ENCODE measurements around the gene ZNF543. TPM values are rescaled to one million over a fixed set of nuclear protein-coding genes. Genes with fewer than 3 reads are reported as not detected.
"Not testable (repeated sequence)": the region's sequence is repeated elsewhere in the genome, so short reads cannot be mapped to it uniquely, and the experiment has no call there.

Gene ZNF543
- total RNA-seq, 1 experiment from 2014 or later = 8.4 TPM

DNA sequence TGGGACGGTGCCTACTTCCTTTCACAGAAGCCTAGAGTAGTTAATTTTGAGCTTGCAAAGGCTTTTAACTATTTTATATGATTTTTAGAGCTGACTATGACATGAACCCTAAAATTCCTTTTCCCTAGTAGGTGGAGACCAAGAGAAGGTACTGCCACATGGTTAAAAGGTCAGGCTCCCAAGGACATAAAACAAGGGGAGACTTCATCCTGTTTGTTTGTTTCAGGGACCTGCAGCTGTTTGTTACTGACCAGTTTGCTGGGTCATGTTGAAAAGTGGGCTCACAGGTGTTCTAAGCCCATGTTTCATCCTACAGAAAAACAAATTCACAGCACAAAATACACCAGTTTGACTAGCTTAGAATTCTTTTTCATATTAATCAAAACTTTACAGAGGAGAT is 43.8 kb upstream of the ZNF543 start:
- Histone ChIP-seq H3K27ac (ENCODE audit: insufficient read length, low read depth, low read length) (no peak overlapping the region), H3K4me2 (ENCODE audit: insufficient read depth, insufficient read length, low read length) (no peak overlapping the region), H3K23me2 (ENCODE audit: insufficient read length, low read depth, low read length, poor library complexity, severe bottlenecking) (peaks cover 4% of the 10 kb centered on the region), H2BK12ac (ENCODE audit: insufficient read length, low read depth, low read length) (no peak overlapping the region), H3K79me2 (ENCODE audit: insufficient read depth, low read length) (peaks cover 7% of the 10 kb centered on the region; the same call in 1 of the 2 replicates), H4K5ac (ENCODE audit: insufficient read length, low read depth, low read length) (no peak overlapping the region), H3K4me1 (ENCODE audit: insufficient read depth, low read length) (no peaks in the 10 kb centered on the region), H3K79me1 (ENCODE audit: insufficient read depth, low read depth, low read length, poor library complexity, severe bottlenecking) (no peaks in the 10 kb centered on the region), H3K9me3 (ENCODE audit: control insufficient read depth, low read depth, low read length) (no peaks in the 10 kb centered on the region), H3K18ac (ENCODE audit: insufficient read length, low read depth, low read length) (no peak overlapping the region), H4K8ac (replicated peaks; ENCODE audit: insufficient read length, low read depth, low read length) (no peak overlapping the region), H2AFZ (ENCODE audit: low read length) (no peak overlapping the region), H4K91ac (ENCODE audit: insufficient read length, low read depth, low read length) (no peak overlapping the region), H2BK5ac (ENCODE audit: insufficient read length, low read length) (no peak overlapping the region), H4K20me1 (ENCODE audit: control insufficient read depth, insufficient read depth, insufficient read length) (no peaks in the 10 kb centered on the region), H2BK120ac (ENCODE audit: low read depth, low read length, poor library complexity, severe bottlenecking) (no peak overlapping the region), H3K14ac (ENCODE audit: insufficient read depth, low read length) (no peak overlapping the region), H3K4ac (ENCODE audit: low read depth, low read length) (no peak overlapping the region), H3K27me3 (ENCODE audit: insufficient read depth, low read length) (no peaks in the 10 kb centered on the region), H2BK20ac (ENCODE audit: low read depth, low read length, poor library complexity, severe bottlenecking) (no peak overlapping the region), H3K9ac (ENCODE audit: extremely low read depth, insufficient read length, low read length) (no peak overlapping the region), H2BK15ac (ENCODE audit: low read depth, low read length) (no peak overlapping the region), H3T11ph (ENCODE audit: low read length) (no peak overlapping the region), H2AK5ac (ENCODE audit: insufficient read length, low read length) (no peak overlapping the region), H3K56ac (ENCODE audit: insufficient read length, low read depth, low read length) (no peak overlapping the region), H3K23ac (ENCODE audit: insufficient read length, low read depth, low read length) (no peak overlapping the region)
- DNase-seq = no peak
- WGBS (ENCODE audit: extremely low coverage, insufficient read length, low lambda C conversion rate) = no CpG with 5 or more reads among the region's 1 CpG
- Mint-ChIP-seq H3K36me3 (ENCODE audit: insufficient read depth in 1 of 3, low read depth in 3 of 3) (peaks cover 6 to 9% (median 8%) of the 10 kb centered on the region in 3 experiments; a peak in 6 of 7 replicates), H3K4me1 (peaks cover 7 to 8% of the 10 kb centered on the region in 2 experiments), H3K9me3 (peaks cover 2 to 3% of the 10 kb centered on the region in 2 experiments; a peak in 2 of 5 replicates), H3K27me3 (ENCODE audit: low read depth) (peaks cover 2% of the 10 kb centered on the region), H3K4me3 (no peak overlapping the region), H3K27ac (no peak overlapping the region)
- TF ChIP-seq, protein P1, sequence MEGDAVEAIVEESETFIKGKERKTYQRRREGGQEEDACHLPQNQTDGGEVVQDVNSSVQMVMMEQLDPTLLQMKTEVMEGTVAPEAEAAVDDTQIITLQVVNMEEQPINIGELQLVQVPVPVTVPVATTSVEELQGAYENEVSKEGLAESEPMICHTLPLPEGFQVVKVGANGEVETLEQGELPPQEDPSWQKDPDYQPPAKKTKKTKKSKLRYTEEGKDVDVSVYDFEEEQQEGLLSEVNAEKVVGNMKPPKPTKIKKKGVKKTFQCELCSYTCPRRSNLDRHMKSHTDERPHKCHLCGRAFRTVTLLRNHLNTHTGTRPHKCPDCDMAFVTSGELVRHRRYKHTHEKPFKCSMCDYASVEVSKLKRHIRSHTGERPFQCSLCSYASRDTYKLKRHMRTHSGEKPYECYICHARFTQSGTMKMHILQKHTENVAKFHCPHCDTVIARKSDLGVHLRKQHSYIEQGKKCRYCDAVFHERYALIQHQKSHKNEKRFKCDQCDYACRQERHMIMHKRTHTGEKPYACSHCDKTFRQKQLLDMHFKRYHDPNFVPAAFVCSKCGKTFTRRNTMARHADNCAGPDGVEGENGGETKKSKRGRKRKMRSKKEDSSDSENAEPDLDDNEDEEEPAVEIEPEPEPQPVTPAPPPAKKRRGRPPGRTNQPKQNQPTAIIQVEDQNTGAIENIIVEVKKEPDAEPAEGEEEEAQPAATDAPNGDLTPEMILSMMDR (conservative IDR thresholded peaks at IDR 0.05) = no peak

DNA sequence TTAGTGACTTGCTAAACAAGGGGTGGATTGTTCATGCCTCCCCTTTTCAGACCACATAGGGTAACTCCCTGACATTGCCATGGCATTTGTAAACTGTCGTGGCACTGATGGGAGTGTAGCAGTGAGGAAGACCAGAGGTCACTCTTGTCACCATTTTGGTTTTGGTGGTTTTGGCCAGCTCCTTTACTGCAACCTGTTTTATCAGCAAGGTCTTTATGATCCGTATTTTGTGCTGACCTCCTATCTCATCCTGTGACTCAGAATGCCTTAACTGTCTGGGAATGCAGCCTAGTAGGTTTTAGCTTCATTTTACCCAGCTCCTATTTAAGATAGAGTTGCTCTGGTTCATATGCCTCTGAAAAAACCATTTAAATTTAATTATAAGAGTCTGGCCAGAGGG is 41.8 kb upstream of the ZNF543 start:
- H3K79me2 ChIP-seq (ENCODE audit: insufficient read depth, low read length) = peaks cover 24% of the 10 kb centered on the region; the same call in 1 of the 2 replicates
- WGBS (ENCODE audit: extremely low coverage, insufficient read length, low lambda C conversion rate) = no CpG with 5 or more reads among the region's 2 CpGs
- H3K79me1 ChIP-seq (ENCODE audit: insufficient read depth, low read depth, low read length, poor library complexity, severe bottlenecking); DNase-seq; H3K4me3 Mint-ChIP-seq; H4K20me1 ChIP-seq (ENCODE audit: control insufficient read depth, insufficient read depth, insufficient read length); H3K14ac ChIP-seq (ENCODE audit: insufficient read depth, low read length); H3K4me2 ChIP-seq (ENCODE audit: insufficient read depth, insufficient read length, low read length); H3K9me3 Mint-ChIP-seq; H3T11ph ChIP-seq (ENCODE audit: low read length); H2AFZ ChIP-seq (ENCODE audit: low read length); H3K27ac Mint-ChIP-seq; H3K27me3 Mint-ChIP-seq (ENCODE audit: low read depth); H3K18ac ChIP-seq (ENCODE audit: insufficient read length, low read depth, low read length); H2BK120ac ChIP-seq (ENCODE audit: low read depth, low read length, poor library complexity, severe bottlenecking); H3K23ac ChIP-seq (ENCODE audit: insufficient read length, low read depth, low read length); H3K9me3 ChIP-seq (ENCODE audit: control insufficient read depth, low read depth, low read length); H4K5ac ChIP-seq (ENCODE audit: insufficient read length, low read depth, low read length); H3K56ac ChIP-seq (ENCODE audit: insufficient read length, low read depth, low read length); H3K23me2 ChIP-seq (ENCODE audit: insufficient read length, low read depth, low read length, poor library complexity, severe bottlenecking); H3K27me3 ChIP-seq (ENCODE audit: insufficient read depth, low read length); H2BK12ac ChIP-seq (ENCODE audit: insufficient read length, low read depth, low read length); H2BK20ac ChIP-seq (ENCODE audit: low read depth, low read length, poor library complexity, severe bottlenecking); H3K27ac ChIP-seq (ENCODE audit: insufficient read length, low read depth, low read length); H2BK5ac ChIP-seq (ENCODE audit: insufficient read length, low read length); H3K9ac ChIP-seq (ENCODE audit: extremely low read depth, insufficient read length, low read length); H3K4me1 ChIP-seq (ENCODE audit: insufficient read depth, low read length); H4K91ac ChIP-seq (ENCODE audit: insufficient read length, low read depth, low read length); H2BK15ac ChIP-seq (ENCODE audit: low read depth, low read length); H2AK5ac ChIP-seq (ENCODE audit: insufficient read length, low read length); H4K8ac ChIP-seq (replicated peaks; ENCODE audit: insufficient read length, low read depth, low read length); H3K4ac ChIP-seq (ENCODE audit: low read depth, low read length): not testable (repeated sequence)
- Mint-ChIP-seq H3K36me3 (ENCODE audit: insufficient read depth in 1 of 3, low read depth in 3 of 3) (peaks cover 11 to 23% (median 11%) of the 10 kb centered on the region in 3 experiments; a peak in 6 of 7 replicates), H3K4me1 (peaks cover 14 to 16% of the 10 kb centered on the region in 2 experiments)

Data from H9 (cell line).